GM18858 (cell line): ENCODE measurements around the gene GRM6.

Source experiments
- ATAC-seq: cut with Tn5 transposase; IDR thresholded peaks from one replicate; pipeline ENCODE4 v1.9.1; 2021; ENCODE audit not compliant: unreplicated experiment

Gene GRM6

DNA sequence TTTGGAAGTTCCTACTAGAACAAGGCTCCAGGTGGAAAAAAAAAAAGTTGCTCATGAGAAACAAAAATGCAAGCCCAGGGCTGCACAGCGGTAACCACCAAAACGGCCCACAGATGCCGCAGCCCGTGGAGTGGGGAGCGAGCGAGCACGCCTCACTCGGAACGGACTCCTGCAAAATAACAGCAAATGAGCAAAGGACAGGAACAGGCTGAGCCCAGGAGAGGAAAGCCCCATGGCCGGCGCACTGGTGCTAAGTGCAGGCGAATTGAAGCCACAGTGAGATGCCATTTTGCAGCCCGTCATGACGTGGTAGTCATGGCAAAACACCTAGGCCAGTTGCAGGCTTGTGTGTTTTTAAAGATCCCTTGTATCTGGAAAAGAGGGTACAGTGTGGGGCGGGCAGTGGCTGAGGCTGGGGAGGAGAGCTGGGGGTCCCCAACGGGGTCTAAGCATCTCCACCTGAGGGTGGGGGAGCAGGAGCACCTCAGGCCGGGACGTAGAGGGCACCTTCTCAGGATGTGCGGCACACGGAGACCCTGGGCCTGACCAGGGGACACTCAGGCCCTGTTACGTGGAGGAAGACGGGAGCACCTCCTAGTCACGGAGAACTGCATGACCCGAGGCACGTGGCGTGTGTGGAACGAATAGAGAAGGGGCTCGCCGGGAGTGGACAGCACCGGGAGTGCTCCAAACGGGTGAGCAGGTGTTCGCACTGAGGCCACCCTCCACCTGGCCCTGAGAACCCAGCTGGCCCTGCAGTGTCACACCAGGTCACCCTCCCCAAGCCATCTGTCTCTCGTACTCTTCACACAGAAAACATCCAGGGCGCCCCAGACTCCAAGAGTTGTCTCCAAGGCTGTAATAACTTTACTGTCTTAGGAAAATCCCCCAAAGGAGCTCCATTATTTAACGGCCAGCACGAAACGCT is 10.7 kb downstream of the GRM6 start:
- ATAC-seq: no peak

DNA sequence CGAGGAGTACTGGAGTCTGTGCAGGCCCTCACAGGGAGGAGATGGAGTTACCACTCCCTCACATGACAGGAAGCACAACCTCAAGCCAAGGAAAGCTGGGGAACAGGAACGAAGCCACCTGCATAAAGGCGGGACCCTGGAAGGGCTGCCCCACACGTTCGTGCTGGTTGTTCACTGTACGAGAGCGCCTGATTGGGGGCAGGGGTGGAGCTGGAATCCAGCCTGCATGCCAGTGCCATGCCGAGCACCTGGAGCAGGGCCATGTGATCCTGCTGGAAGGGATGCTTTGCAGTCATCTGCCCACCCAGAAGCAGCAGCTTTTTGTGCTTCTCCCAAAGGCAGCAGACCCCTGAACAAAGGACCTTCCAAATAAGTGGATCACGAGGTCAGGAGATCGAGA is 11.4 kb downstream of the GRM6 start:
- no peak for ATAC-seq

DNA sequence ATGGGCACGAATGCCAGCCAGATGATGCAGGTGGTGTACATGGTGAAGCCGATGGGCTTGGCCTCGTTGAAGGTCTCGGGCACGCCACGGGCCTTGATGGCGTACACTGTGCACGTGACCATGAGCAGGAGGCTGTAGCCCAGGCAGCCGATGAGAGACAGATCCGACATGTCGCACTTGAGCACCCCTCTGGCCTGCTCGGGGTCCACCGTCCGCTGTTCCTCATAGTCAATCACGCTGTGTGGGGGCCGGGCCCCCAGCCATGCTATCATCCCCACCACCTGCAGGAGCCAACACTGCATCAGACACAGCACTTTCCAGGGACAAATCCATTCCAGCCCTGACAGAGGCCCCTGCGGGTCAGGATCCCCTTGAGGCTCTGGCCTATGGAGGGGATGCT is 12.2 kb downstream of the GRM6 start:
- ATAC-seq: no peak

DNA sequence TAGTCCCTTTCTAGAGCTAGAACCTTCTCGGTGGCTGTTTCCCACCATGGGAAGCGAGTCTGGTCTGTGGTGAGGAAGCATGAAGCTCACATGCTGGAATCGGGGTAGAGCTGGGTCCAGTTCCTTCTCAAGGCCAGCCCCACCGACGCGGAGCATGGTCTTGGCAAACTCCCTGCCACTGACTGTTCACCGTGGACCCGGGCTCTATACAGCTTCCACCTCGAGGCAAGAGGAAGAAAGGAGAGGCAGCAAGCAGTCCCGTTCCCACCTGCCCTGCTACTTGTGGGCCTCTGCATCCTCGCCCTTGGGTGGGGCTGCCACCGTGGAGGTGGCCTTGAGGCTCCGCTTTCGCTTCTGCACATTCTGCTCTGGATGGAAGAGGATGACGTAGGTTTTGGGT is 13.7 kb downstream of the GRM6 start:
- ATAC-seq: no peak

DNA sequence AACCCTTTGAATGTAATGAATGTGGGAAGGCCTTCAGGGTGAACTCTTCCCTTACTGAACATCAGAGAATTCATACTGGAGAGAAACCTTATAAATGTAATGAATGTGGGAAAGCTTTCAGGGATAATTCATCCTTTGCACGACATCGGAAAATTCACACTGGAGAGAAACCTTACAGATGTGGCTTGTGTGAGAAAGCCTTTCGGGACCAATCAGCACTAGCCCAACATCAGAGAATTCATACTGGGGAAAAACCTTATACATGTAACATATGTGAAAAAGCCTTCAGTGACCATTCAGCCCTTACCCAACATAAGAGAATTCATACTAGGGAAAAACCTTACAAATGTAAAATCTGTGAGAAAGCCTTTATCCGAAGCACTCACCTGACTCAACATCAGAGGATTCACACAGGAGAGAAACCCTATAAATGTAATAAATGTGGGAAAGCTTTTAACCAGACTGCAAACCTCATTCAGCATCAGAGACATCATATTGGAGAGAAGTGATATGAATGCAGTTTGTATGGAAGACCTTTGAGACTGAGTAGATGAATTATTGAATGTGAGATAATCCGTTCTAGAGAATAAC is 29.6 kb downstream of the GRM6 start:
- no peak for ATAC-seq

DNA sequence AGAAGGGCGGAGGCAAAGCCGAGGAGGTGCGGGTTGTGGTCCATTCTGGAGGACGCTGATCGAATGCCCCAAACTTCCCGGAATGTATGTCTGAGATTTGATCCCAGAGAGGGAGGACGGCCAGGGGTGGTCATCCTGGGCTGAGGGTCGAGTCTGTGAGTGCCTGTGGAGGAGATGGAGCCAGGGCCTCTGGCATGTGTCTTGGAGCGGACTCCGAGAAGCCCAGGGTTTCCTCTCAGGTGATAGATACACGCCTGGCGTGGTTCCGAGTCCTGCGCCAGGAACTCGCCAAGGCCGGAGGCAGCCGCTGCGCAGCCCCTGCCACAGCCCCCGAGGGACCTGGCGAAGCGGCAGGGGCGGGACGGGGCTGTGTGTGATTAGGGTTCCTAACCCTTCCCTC is 53.8 kb downstream of the GRM6 start:
- no peak for ATAC-seq

DNA sequence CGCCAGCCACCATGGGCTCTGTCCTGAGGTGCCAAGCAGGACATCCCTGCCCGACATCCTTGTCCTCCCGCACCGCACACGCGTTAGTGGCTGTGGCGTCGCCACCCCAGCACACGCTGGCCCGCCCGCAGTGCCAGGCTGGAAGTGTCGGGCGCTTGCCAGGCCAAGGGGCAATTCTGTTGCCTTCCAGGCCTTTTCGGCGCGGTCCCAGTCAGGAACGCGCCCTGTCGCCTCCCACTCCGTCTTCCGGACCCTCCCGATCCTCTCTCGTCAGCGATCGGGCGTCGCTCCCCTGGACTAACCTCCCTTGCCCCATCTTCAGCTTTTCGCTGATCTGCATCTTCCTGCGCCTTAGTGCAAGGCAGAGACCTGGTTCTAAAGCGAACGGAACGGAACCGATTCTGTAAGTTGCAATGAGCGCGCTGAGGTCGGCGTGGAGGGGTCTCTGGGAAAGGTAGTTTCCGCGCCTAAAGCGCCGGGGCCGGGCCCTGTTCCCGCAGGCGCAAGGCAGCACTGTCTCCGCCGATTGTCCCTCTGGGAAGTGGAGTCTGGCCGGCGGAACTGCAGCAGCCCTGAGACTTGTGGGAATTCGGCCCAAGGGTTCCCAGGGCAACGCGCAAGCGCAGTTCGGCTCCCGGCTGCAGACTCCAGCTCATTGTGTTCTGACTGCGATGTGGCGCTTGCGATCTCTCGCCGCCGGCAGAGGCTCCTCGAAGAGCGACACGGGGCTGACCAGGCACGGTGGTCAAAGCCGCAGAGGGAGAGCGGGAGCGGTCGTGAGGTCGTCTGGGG is 54.4 kb downstream of the GRM6 start, which contains the start of gene ZNF454:
ZNF454 (plus strand) TSS at position 630 of the 792 bp plus-strand sequence. CDS start 1,594 bp downstream, outside the sequence.
- ATAC-seq: no peak

DNA sequence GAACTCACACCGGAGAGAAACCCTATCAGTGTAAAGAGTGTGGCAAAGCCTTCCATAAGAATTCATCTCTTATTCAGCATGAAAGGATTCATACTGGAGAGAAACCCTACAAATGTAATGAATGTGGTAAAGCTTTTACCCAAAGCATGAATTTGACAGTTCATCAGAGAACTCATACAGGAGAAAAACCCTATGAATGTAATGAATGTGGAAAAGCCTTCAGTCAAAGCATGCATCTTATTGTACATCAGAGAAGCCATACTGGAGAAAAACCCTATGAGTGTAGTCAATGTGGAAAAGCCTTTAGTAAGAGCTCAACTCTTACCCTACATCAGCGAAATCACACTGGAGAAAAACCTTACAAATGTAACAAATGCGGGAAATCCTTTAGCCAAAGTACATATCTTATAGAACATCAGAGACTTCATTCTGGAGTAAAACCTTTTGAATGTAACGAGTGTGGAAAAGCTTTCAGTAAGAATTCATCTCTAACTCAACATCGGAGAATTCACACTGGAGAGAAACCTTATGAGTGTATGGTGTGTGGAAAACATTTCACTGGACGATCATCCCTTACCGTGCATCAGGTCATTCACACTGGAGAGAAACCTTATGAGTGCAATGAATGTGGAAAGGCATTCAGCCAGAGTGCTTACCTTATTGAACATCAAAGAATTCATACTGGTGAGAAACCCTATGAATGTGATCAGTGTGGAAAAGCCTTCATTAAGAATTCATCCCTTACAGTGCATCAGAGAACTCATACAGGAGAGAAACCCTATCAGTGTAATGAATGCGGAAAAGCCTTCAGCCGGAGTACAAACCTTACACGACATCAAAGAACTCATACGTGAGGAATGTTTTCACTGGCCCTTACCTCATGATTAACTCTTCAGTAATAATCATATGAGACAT is 63.0 kb downstream of the GRM6 start:
- ATAC-seq: no peak
